WERI-Rb-1 (cell line): ENCODE data around the gene STX7.

Experiments used
- DNase-seq: peaks from one replicate; pipeline ENCODE4 v3.0.0-alpha.2; 2020
- H3K27ac ChIP-seq: fragments of 250-450 bp; sonication (Bioruptor Pico); 2 replicates; pipeline ENCODE4 v1.5.1; 2020; ENCODE audit warnings: mild to moderate bottlenecking, moderate library complexity
- H3K27me3 ChIP-seq: fragments of 250-450 bp; sonication (Bioruptor Pico); 2 replicates; pipeline ENCODE4 v1.5.1; 2021; ENCODE audit warnings: mild to moderate bottlenecking, low read depth, moderate library complexity; ENCODE audit not compliant: insufficient read depth, severe bottlenecking
- H3K36me3 ChIP-seq: fragments of 250-450 bp; sonication (Bioruptor Pico); 2 replicates; pipeline ENCODE4 v1.5.1; 2020; ENCODE audit warnings: mild to moderate bottlenecking, moderate library complexity
- H3K4me3 ChIP-seq: 2 replicates; pipeline ENCODE4 v1.5.1; 2011; ENCODE audit warnings: low read depth, mild to moderate bottlenecking, control low read depth, low read length
- H3K9me3 ChIP-seq: fragments of 250-450 bp; sonication (Bioruptor Pico); 2 replicates; pipeline ENCODE4 v1.5.1; 2021; ENCODE audit warnings: mild to moderate bottlenecking, moderate library complexity; ENCODE audit not compliant: severe bottlenecking
- CTCF ChIP-seq: IDR thresholded peaks from 2 replicates; pipeline ENCODE4 v1.5.1; 2011; ENCODE audit warnings: low read depth, mild to moderate bottlenecking, control low read depth, inconsistent platforms, low read length

Gene STX7

GRCh38 chr6:132511831-132512220 is 1.1 kb downstream of the STX7 start:
- no peak overlapping the region for H3K27ac ChIP-seq
- peaks cover 33% of the 10 kb centered on the region for H3K27me3 ChIP-seq
- no peak for DNase-seq
- H3K9me3 ChIP-seq = no peaks in the 10 kb centered on the region
- peaks cover 3% of the 10 kb centered on the region; the same call in 1 of the 2 replicates for H3K36me3 ChIP-seq
- no peak for TF ChIP-seq CTCF
- no peak overlapping the region; the same call in 1 of the 2 replicates for H3K4me3 ChIP-seq

GRCh38 chr6:132511210-132511830 is 1.6 kb downstream of the STX7 start:
- H3K27me3 ChIP-seq = peaks cover 30% of the 10 kb centered on the region
- H3K9me3 ChIP-seq = no peaks in the 10 kb centered on the region
- no peak for DNase-seq
- no peak for TF ChIP-seq CTCF
- peaks cover 3% of the 10 kb centered on the region; the same call in 1 of the 2 replicates for H3K36me3 ChIP-seq
- no peak overlapping the region for H3K4me3 ChIP-seq
- H3K27ac ChIP-seq = no peak overlapping the region

- Histone ChIP-seq H3K9me3 (no peaks in the 10 kb centered on the region), H3K27me3 (no peaks in the 10 kb centered on the region), H3K27ac (no peak overlapping the region), H3K36me3 (no peaks in the 10 kb centered on the region), H3K4me3 (no peak overlapping the region)
- TF ChIP-seq CTCF = no peak
- no peak for DNase-seq
Observed at GRCh38 chr6:132506869-132507808, 5.8 kb downstream of the STX7 start.

GRCh38 chr6:132506461-132506860 is 6.5 kb downstream of the STX7 start:
- no peaks in the 10 kb centered on the region for H3K27me3 ChIP-seq
- no peak for TF ChIP-seq CTCF
- no peak overlapping the region for H3K4me3 ChIP-seq
- H3K27ac ChIP-seq = no peak overlapping the region
- H3K9me3 ChIP-seq = no peaks in the 10 kb centered on the region
- no peak for DNase-seq
- H3K36me3 ChIP-seq = no peaks in the 10 kb centered on the region

GRCh38 chr6:132505158-132505557 is 7.8 kb downstream of the STX7 start:
- Histone ChIP-seq H3K27me3 (no peaks in the 10 kb centered on the region), H3K36me3 (no peaks in the 10 kb centered on the region), H3K4me3 (no peak overlapping the region), H3K9me3 (no peaks in the 10 kb centered on the region), H3K27ac (no peak overlapping the region)
- TF ChIP-seq CTCF = no peak
- no peak for DNase-seq
